GM19238 (cell line): Measurements from ENCODE around the gene GUCD1.

ENCODE experiments used
- DNase-seq: peaks from one replicate; pipeline ENCODE4 v3.0.0; 2011; ENCODE audit warnings: low spot score; ENCODE audit not compliant: insufficient read length

GUCD1 gene

DNA sequence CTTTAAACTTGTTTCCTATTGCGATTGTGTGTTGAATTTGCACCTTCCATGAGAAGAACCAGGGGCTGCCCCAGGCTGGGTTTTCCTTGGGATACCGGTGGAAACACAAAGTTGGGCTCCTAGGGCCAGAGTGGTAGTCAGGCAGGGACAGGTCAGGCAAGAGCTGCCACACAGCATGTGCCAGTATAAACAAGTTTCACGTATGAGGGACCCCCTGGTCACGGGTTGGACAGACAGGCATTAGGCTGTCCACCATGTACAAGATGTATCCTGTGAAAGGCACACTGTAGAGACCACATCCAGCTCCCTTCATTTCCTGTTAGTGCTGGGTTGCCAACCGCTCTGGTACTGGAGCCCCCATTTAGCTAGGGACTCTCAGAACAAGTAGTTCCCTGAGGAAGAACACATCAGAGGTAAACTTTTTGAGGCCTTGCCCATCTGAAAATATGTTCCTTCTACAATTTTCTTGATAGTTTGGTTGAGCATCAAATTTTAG, 51.0 kb downstream of the GUCD1 start:
- no peak for DNase-seq

DNA sequence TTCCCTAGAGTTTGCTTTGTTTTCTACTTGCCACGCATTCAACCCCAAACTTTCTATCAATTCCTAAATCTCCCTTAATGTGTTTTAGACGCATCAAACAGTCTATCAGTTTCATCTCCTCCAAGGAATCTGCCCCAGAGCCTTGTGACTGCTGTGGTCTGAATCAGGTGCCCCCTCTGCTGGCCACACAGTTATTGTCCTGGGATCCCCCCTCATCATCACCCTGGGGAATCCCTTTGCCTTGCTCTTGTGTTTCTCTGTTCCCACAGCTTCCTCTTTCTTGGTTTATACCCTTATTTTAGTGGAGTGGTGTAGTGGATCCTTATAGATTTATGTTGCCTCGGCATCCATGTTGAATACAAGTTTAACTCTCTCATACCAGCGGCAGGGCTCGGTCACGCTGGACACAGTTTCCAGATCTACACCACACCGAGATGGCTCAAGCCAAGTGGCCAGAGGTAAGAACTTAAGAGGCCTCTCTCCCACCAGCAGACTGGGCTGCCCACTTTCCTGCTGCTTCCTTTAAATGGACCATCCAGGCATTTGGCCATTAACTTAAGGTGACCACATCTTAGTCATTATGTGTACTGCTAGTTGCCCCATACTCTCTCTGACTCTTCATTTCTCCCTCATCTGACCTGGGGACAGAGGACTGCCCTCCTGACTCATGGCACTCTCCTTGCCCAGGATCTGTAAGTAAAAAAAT, 51.6 kb downstream of the GUCD1 start:
- peak; percentile 68 for DNase-seq

DNA sequence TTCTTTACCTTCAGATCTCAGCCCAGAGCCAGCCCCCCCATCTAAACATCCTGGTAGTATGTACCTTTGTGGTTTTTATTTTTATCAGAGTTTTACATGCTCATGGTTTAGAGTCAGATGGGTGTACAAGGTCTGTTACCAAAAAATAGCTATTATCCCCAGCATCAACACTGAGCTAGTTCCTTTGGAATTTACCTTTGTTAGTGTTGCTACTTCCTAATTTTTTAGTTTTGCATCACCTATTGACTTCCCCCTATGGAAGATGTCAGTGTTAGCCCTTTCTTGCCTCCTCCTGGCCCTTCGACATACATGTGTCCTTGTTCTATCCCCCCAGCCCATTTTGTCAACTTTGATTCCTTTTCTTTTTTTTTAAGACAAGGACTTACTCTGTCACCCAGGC, 52.4 kb downstream of the GUCD1 start:
- DNase-seq = no peak

- DNase-seq = no peak
Observed at GRCh38 chr22:24502034-24502433, 52.9 kb downstream of the GUCD1 start.

DNA sequence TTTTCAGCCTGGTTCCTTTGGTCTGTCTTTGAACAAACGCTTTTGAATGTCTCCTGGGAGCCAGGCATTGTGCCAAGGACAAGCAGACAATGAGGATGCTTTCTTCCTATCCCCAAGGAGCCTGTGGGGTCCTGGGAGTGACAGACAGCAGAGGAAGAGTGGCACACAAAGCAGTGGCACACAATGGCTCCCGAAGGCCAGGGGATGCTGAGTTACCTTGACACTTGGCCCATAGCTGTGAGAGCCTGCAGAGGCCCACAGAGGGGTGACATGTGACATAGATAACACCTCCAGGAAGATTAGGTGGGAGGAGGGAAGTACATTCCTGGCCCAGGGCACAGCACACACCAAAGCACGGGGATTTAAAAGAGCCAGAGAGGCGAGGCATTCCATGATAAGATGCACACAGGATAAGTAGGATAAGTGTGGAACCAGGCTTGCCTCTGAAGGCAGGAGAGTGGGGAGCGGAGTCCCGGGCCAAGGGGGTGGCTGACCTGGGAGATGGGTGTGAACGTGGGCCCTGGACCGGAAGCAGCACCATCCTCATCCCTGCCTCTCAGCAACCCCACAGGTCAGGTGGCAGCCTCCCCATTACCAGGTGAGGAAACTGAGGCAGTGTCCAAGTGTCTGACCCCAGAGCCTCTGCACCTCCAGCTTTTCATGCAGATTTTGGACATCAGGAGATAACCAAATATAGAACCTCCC, 53.5 kb downstream of the GUCD1 start:
- no peak for DNase-seq

GRCh38 chr22:24500277-24500820, 54.6 kb downstream of the GUCD1 start:
- DNase-seq = no peak

DNA sequence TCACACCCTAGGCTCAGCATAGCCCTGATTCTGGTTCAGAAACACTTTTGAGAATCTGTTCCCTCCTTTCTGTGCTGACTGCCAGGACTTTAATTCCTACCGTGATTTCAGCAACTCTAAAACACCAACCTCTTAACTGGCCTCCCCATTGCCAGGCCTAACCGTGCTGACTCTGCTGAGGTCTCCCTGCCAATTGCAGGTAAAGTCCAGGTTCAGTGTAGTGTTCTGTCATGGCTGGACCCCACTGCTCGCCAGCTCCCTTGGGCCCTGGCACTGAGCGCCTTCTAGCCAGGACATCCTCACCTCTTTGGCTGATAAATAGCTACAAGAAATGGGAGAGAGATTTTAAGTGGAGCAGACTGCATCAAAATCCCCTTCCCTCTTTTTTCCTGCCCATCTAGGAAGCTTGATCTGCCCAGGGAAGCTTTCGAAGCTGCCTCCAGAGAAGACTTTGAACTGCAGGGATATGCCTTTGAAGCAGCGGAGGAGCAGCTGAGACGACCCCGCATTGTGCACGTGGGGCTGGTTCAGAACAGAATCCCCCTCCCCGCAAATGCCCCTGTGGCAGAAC, 55.1 kb downstream of the GUCD1 start:
- DNase-seq = no peak

- DNase-seq = no peak
Observed at GRCh38 chr22:24498824-24499223, 56.1 kb downstream of the GUCD1 start.

DNA sequence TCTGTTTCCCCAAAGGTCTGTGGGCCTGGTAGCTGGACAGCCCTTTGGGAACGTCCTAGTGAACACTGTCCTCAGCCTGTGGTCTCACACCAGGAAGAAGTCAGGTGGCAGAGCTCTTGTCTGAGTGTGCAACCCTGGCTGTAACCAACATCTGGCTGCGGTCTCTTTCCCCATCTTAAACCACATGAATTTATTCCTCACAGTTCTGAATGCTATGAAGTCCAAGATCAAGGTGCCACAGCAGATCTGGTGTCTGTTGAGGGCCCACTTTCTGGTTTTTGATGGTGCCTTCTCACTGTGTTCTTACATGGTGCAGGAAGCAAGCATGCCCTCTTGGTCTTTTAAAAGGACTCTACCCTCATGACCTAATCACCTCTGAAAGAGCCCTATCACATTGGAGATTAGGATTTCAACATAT, 57.1 kb downstream of the GUCD1 start:
- no peak for DNase-seq

- no peak for DNase-seq
Observed at GRCh38 chr22:24496661-24497060, 58.3 kb downstream of the GUCD1 start.

DNA sequence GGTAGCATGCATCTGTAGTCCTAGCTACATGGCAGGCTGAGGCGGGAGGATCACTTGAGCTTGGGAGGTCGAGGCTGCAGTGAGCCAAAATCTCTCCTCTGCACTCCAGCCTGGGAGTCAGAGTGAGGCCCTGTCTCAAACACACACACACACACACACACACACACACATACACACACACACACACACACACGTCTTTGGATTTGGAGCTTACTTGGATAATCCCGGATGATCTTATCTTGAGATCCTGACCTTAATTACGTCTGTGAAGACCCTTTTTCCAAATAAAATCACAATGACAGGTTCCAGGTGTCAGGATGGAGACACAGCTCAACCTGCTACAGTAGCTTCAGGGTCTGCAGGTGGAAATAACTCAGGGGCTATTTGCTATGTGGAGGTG, 58.7 kb downstream of the GUCD1 start:
- DNase-seq = no peak

GRCh38 chr22:24495365-24495675, 59.6 kb downstream of the GUCD1 start:
- no peak for DNase-seq

DNA sequence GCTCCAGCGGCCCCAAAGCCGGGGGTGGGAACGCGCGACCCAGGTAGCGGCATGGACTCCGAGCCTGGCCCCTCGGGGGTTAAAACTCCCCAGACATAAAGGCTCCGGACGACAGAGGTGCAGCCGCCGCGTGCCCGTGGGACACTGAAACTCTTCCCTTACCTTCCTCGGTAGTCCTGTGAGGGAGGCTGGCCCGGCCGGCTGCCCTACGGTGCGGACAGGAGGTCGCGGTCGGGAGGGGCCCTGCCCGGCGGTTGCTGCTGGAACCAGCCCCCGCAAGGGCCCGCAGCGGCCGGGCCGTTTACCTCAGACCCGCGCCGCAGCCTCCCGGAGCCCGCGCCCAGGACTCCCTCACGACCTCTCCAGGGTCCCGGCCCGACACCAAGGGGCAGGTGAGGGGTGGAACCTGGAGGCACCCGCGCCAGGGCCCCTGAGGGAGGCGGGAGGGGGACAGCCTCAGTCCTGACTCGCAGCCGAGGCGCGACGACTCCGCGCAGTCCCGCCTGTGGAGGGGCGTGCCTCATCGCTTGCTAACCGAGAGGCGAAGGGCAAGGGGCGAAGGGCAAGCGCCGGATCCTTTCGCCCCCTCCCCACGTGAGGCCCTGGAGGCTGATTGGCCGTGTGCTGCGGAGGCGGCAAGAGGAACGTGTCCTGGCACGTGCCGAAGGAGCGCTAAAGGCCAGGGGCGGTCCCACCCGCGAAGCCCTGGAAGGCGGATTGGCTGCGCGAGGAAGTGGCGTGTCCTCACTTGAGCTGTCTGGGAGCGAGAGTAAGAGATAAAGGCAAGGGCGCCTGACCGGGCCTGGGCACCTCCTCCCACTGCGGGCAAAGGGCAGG, 60.2 kb downstream of the GUCD1 start, which contains the start of gene UPB1:
TSS of gene UPB1 (plus strand) at position 805 of the 837 bp plus-strand sequence. CDS start 72 bp downstream, outside the sequence.
- DNase-seq = no peak

DNA sequence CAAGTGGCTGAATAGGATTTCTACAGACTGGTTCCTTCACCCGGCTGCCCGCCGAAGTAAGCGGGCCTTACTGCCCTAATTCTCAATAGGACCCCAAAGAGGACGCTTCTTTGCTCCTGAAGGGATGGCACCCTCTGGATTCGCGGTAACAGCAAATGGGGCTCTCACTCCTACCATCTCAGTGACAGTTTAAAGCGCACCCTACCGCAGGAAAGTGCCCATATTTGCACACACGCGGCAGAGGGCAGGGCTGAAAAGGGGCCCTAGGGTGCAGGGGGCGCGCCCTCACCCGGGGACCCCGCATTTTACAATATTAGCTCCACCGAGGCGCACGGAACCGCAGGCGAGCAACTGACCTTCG, 60.8 kb downstream of the GUCD1 start:
- no peak for DNase-seq

DNA sequence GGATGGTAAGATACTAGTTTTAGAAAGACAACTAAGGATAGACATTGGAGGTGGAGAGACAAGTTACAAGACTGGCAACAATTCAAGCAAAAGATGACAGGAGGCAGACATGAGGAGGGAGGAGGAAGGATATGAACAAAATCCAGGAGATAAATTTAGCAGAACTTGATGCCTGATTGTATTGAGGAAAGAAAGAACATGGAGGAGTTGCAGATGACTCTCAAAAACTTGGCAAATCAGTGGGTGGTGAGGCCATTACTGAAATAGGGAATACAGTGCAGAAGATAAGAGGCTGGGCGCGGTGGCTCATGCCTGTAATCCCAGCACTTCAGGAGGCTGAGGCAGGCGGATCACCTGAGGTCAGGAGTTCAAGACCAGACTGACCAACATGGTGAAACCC, 62.5 kb downstream of the GUCD1 start:
- DNase-seq = no peak
